Hepatocyte (in vitro differentiated cells): ENCODE data around the gene ADAMTS8.

Experiments used
- CTCF ChIP-seq: fragments of 200-600 bp; sonication (generic); IDR thresholded peaks from 2 replicates; pipeline ENCODE4 v1.5.1; 2016; ENCODE audit warnings: antibody characterized with exemption, mild to moderate bottlenecking; ENCODE audit not compliant: poor library complexity
- EZH2 ChIP-seq: fragments of 200-600 bp; sonication (generic); IDR thresholded peaks from 2 replicates; pipeline ENCODE4 v1.6.1; 2016; ENCODE audit warnings: antibody characterized with exemption, mild to moderate bottlenecking, borderline replicate concordance

DNA sequence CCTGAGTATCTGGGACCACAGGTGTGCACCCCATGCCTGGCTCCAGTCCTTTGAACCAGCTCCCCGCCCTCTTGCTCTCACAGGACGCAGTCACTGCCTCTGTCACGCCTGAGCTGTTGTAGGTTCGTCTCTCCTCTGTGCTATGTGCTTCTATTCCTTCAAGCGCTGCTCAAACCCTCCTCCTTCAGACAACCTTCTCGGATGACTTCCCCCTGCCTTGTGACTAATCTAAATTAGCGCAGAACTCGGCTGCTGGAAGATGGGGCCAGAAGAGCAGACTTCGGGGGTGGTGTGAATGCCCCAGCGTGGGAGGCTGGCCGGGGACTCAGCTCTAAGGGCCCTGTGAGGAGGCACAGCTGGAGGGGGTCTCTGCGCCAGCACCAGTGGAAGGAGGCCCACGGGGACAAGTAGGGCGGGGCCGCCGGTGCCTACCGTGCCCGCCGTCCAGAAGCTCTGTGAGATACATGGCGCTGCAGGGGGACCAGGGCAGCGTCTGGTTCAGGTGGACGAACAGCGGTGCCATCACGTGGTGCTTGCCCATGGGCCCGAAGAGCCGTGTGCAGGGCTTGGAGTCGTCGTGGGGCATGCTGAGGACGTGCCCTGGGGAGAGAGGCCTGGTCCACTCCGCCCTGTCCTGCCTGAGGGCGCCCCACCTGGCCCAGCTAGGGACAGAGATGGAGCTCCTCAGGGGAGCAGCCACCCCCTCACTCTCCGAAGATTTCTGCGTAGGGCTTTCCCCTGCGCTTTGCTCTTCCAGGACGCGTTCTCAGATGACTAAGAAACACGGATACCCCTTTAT lies 12.5 kb downstream of the ADAMTS8 start:
- TF ChIP-seq CTCF (no peak), EZH2 (no peak)
